OCI-LY7 (cell line): ENCODE measurements around the gene ARMH4. TPM values are rescaled to one million over a fixed set of nuclear protein-coding genes. Genes with fewer than 3 reads are reported as not detected.

Experiments used
- BruUV-seq: library from RNA; stranded (reverse); fragments of 400-500 nt; replicated peaks from 2 replicates; lab custom pipeline; 2021; lab: Mats Ljungman, UMichigan
- CTCF ChIA-PET: fragments of 300-600 bp; sonication (Branson Sonifier 250); formaldehyde crosslinking; loops from one replicate; lab custom pipeline; 2022; ENCODE audit warnings: antibody characterized with exemption; ENCODE audit not compliant: unreplicated experiment; lab: Charles Lee
- POLR2A ChIA-PET: fragments of 300-600 bp; sonication (Branson Sonifier 250); formaldehyde crosslinking; loops from one replicate; lab custom pipeline; 2022; ENCODE audit warnings: antibody characterized with exemption; lab: Charles Lee
- DNase-seq: peaks from one replicate; pipeline ENCODE4 v3.0.0-alpha.2; 2015; ENCODE audit warnings: low spot score
- H2AFZ ChIP-seq: fragments of 200-600 bp; sonication (generic), shearing (Covaris generic); 2 replicates; pipeline ENCODE4 v1.6.1; 2014; ENCODE audit warnings: mild to moderate bottlenecking, antibody characterized with exemption, low read length, moderate library complexity
- H3K27ac ChIP-seq: fragments of 200-600 bp; sonication (generic); 2 replicates; pipeline ENCODE4 v1.5.1; 2014; ENCODE audit warnings: mixed run types, low read depth, mild to moderate bottlenecking, moderate library complexity, low read length, inconsistent platforms; ENCODE audit not compliant: poor library complexity, severe bottlenecking
- H3K36me3 ChIP-seq: fragments of 200-600 bp; sonication (generic); 2 replicates; pipeline ENCODE4 v1.6.1; 2014; ENCODE audit warnings: mild to moderate bottlenecking, antibody characterized with exemption, low read length, moderate library complexity, mixed read lengths; ENCODE audit not compliant: insufficient read depth
- H3K4me1 ChIP-seq: fragments of 200-600 bp; sonication (generic); 2 replicates; pipeline ENCODE4 v1.5.1; 2014; ENCODE audit warnings: mild to moderate bottlenecking, low read length; ENCODE audit not compliant: insufficient read depth, poor library complexity, severe bottlenecking
- H3K4me2 ChIP-seq: fragments of 200-600 bp; sonication (generic); 2 replicates; pipeline ENCODE4 v1.6.1; 2014; ENCODE audit warnings: mild to moderate bottlenecking, low read length
- H3K4me3 ChIP-seq: fragments of 200-600 bp; sonication (generic); 2 replicates; pipeline ENCODE4 v1.5.1; 2014; ENCODE audit warnings: mild to moderate bottlenecking, low read depth, low read length; ENCODE audit not compliant: poor library complexity, severe bottlenecking
- H3K79me2 ChIP-seq: fragments of 200-600 bp; sonication (generic); 2 replicates; pipeline ENCODE4 v1.6.1; 2016; ENCODE audit warnings: low read depth, mild to moderate bottlenecking, low read length, moderate library complexity, mixed read lengths; ENCODE audit not compliant: insufficient read depth
- H3K9me2 ChIP-seq: fragments of 200-600 bp; sonication (generic); 2 replicates; pipeline ENCODE4 v1.6.1; 2016; ENCODE audit warnings: mild to moderate bottlenecking, low read length, mixed read lengths; ENCODE audit not compliant: insufficient read depth
- H3K9me3 ChIP-seq: fragments of 200-600 bp; sonication (generic); 2 replicates; pipeline ENCODE4 v1.6.1; 2014; ENCODE audit warnings: mild to moderate bottlenecking, mixed run types, low read length, mixed read lengths
- H4K20me1 ChIP-seq: fragments of 200-600 bp; sonication (generic); 2 replicates; pipeline ENCODE4 v1.6.1; 2014; ENCODE audit warnings: mild to moderate bottlenecking, antibody characterized with exemption, low read length, moderate library complexity, mixed read lengths; ENCODE audit not compliant: insufficient read depth
- CTCF ChIP-seq: fragments of 200-600 bp; sonication (generic); conservative IDR thresholded peaks from 2 replicates; pipeline ENCODE4 v1.5.1; 2014; ENCODE audit warnings: mild to moderate bottlenecking, antibody characterized with exemption, low read length, moderate library complexity, mixed read lengths
- EZH2phosphoT487 ChIP-seq: fragments of 200-600 bp; sonication (generic); IDR thresholded peaks from 2 replicates; pipeline ENCODE4 v1.6.1; 2018; ENCODE audit warnings: low read depth, borderline replicate concordance, mild to moderate bottlenecking, mixed run types, antibody characterized with exemption, low read length, moderate library complexity, mixed read lengths
- intact Hi-C: fragments of 100-400 bp; cut with micrococcal nuclease; formaldehyde crosslinking; loops from one replicate; pipeline ENCODE4 v1.10.0; 2022; ENCODE audit not compliant: unreplicated experiment
- total RNA-seq, 2 experiments: library from RNA; depleted of rRNA in 1 of 2; stranded (reverse); fragments of >200 nt in 1 of 2; shearing (Covaris generic) in 1 of 2; gene quantifications; 2 replicates each; pipeline ENCODE4 v1.2.3, GENCODE V29; 2014 to 2022

The ARMH4 gene
- total RNA-seq, 2 experiments from 2014 or later: 0.25 TPM; not detected in 1

- H3K79me2 ChIP-seq: no peaks in the 10 kb centered on the region
- H3K4me3 ChIP-seq: no peak overlapping the region
- ChIA-PET POLR2A (no interaction called here), CTCF (no interaction called here)
- no peaks in the 10 kb centered on the region for H3K36me3 ChIP-seq
- TF ChIP-seq CTCF: no peak
- no peak for TF ChIP-seq EZH2phosphoT487
- BruUV-seq: no TSS peak
- DNase-seq: no peak
- no peak overlapping the region for H3K27ac ChIP-seq
- H3K4me1 ChIP-seq: no peaks in the 10 kb centered on the region
- H3K9me3 ChIP-seq: no peaks in the 10 kb centered on the region
- H4K20me1 ChIP-seq: no peaks in the 10 kb centered on the region
- no peak overlapping the region for H3K4me2 ChIP-seq
- H3K9me2 ChIP-seq: no peaks in the 10 kb centered on the region
- no peak overlapping the region for H2AFZ ChIP-seq
- intact Hi-C loops: no loop called here
Measured at GRCh38 chr14:58066115-58066514, 85.9 kb downstream of the ARMH4 start.

GRCh38 chr14:58061581-58061980, 90.4 kb downstream of the ARMH4 start:
- intact Hi-C loops: no loop called here
- Histone ChIP-seq H3K9me3 (no peaks in the 10 kb centered on the region), H3K9me2 (no peaks in the 10 kb centered on the region), H2AFZ (no peak overlapping the region), H3K4me2 (no peak overlapping the region), H3K4me3 (no peak overlapping the region), H3K79me2 (no peaks in the 10 kb centered on the region), H3K36me3 (no peaks in the 10 kb centered on the region), H3K4me1 (no peaks in the 10 kb centered on the region), H4K20me1 (no peaks in the 10 kb centered on the region), H3K27ac (no peak overlapping the region)
- DNase-seq: no peak
- CTCF ChIA-PET: no interaction called here
- TF ChIP-seq CTCF (no peak), EZH2phosphoT487 (no peak)
- POLR2A ChIA-PET: no interaction called here
- no TSS peak for BruUV-seq

- no peaks in the 10 kb centered on the region for H3K79me2 ChIP-seq
- no peak overlapping the region for H2AFZ ChIP-seq
- H3K9me2 ChIP-seq: no peaks in the 10 kb centered on the region
- H3K36me3 ChIP-seq: no peaks in the 10 kb centered on the region
- no peak overlapping the region for H3K27ac ChIP-seq
- DNase-seq: no peak
- no peak for TF ChIP-seq EZH2phosphoT487
- TF ChIP-seq CTCF: no peak
- H3K4me1 ChIP-seq: no peaks in the 10 kb centered on the region
- CTCF ChIA-PET: no interaction called here
- no peak overlapping the region for H3K4me3 ChIP-seq
- H4K20me1 ChIP-seq: no peaks in the 10 kb centered on the region
- POLR2A ChIA-PET: no interaction called here
- intact Hi-C loops: no loop called here
- no peak overlapping the region for H3K4me2 ChIP-seq
- H3K9me3 ChIP-seq: no peaks in the 10 kb centered on the region
- BruUV-seq: no TSS peak
Measured at GRCh38 chr14:58060898-58061297, 91.1 kb downstream of the ARMH4 start.
